Endothelial cell of umbilical vein (primary cell): Measurements from ENCODE around the gene LANCL2. TPM values are rescaled to one million over a fixed set of nuclear protein-coding genes. Genes with fewer than 3 reads are reported as not detected.

ENCODE experiments used
- BruUV-seq: library from RNA; stranded (reverse); fragments of 400-500 nt; replicated peaks from 2 replicates; lab custom pipeline; 2021; lab: Mats Ljungman, UMichigan
- CTCF ChIA-PET: fragments of 300-600, 350-600 bp; sonication (Branson Sonifier 250); formaldehyde crosslinking; loops from one replicate; lab custom pipeline; 2021; ENCODE audit warnings: antibody characterized with exemption, inconsistent platforms; lab: Charles Lee
- POLR2A ChIA-PET: fragments of 300-600, 350-600 bp; sonication (Branson Sonifier 250); formaldehyde crosslinking; loops from one replicate; lab custom pipeline; 2021; ENCODE audit warnings: antibody characterized with exemption, inconsistent platforms; lab: Charles Lee
- DNase-seq: peaks from one replicate; pipeline ENCODE4 v3.0.0-alpha.2; 2011; ENCODE audit warnings: low read depth, low spot score
- FAIRE-seq: peaks from 2 replicates; lab custom pipeline; 2011; peaks lifted over from hg19 to GRCh38; lab: Jason Lieb, UNC
- H2AFZ ChIP-seq: 2 replicates; pipeline ENCODE4 v1.6.0; 2012; ENCODE audit warnings: low read depth, low read length, control low read depth, inconsistent platforms
- H3K27ac ChIP-seq: 2 replicates; pipeline ENCODE4 v1.5.1; 2011; ENCODE audit warnings: low read depth, mild to moderate bottlenecking, control low read depth, low read length, moderate library complexity; ENCODE audit not compliant: insufficient read depth
- H3K27me3 ChIP-seq, 2 experiments: 2 replicates each; pipeline versions ENCODE4 v1.6.0 to v1.6.1; 2011; ENCODE audit warnings: low read length in 2 of 2, mixed read lengths in 1 of 2; ENCODE audit not compliant: control insufficient read depth in 2 of 2, insufficient read depth in 2 of 2
- H3K36me3 ChIP-seq, 2 experiments: 2 replicates in 1 of 2; 3 replicates in 1 of 2; pipeline ENCODE4 v1.5.1; 2011; ENCODE audit warnings: low read length in 2 of 2, mild to moderate bottlenecking in 1 of 2, moderate library complexity in 1 of 2; ENCODE audit not compliant: control insufficient read depth in 2 of 2, insufficient read depth in 2 of 2; ENCODE audit errors: extremely low read depth in 1 of 2
- H3K4me1 ChIP-seq: 3 replicates; pipeline ENCODE4 v1.5.1; 2011; ENCODE audit warnings: mild to moderate bottlenecking, low read length; ENCODE audit not compliant: control insufficient read depth, insufficient read depth; ENCODE audit errors: extremely low read depth
- H3K4me2 ChIP-seq: 2 replicates; pipeline ENCODE4 v1.6.1; 2011; ENCODE audit warnings: low read length, control low read depth, mixed read lengths; ENCODE audit not compliant: insufficient read depth
- H3K4me3 ChIP-seq, 3 experiments: fragments of 200-600 bp in 1 of 3; sonication (generic), shearing (Covaris generic) in 1 of 3; replicated peaks in 1 of 3; 2 replicates each; pipeline ENCODE4 v1.5.1; 2011 to 2016; ENCODE audit warnings: control low read depth in 3 of 3, low read length in 3 of 3, mild to moderate bottlenecking in 2 of 3, inconsistent platforms in 1 of 3, low read depth in 1 of 3, moderate library complexity in 1 of 3; ENCODE audit not compliant: insufficient read depth in 1 of 3
- H3K79me2 ChIP-seq: 2 replicates; pipeline ENCODE4 v1.6.0; 2012; ENCODE audit warnings: low read length, inconsistent platforms; ENCODE audit not compliant: control insufficient read depth, insufficient read depth
- H3K9ac ChIP-seq: replicated peaks from 2 replicates; pipeline ENCODE3; 2011; ENCODE audit warnings: low read length, control low read depth; ENCODE audit not compliant: insufficient read depth; ENCODE audit errors: extremely low read depth
- H3K9me1 ChIP-seq: replicated peaks from 3 replicates; pipeline ENCODE4 v1.6.0; 2011; ENCODE audit warnings: mild to moderate bottlenecking, low read length; ENCODE audit not compliant: control insufficient read depth, insufficient read depth; ENCODE audit errors: extremely low read depth
- H3K9me3 ChIP-seq: replicated peaks from 2 replicates; pipeline ENCODE4 v1.5.1; 2012; ENCODE audit warnings: low read length, inconsistent platforms; ENCODE audit not compliant: control insufficient read depth, insufficient read depth
- H4K20me1 ChIP-seq: replicated peaks from 2 replicates; pipeline ENCODE3; 2011; ENCODE audit warnings: mild to moderate bottlenecking, low read length; ENCODE audit not compliant: control insufficient read depth, insufficient read depth; ENCODE audit errors: extremely low read depth
- EZH2 ChIP-seq: IDR thresholded peaks from 2 replicates; pipeline ENCODE4 v1.6.1; 2012; ENCODE audit warnings: borderline replicate concordance, low read depth, mild to moderate bottlenecking, moderate library complexity, low read length, inconsistent platforms; ENCODE audit not compliant: severe bottlenecking
- FOS ChIP-seq: IDR thresholded peaks from 2 replicates; pipeline ENCODE4 v1.6.1; 2011; ENCODE audit warnings: mild to moderate bottlenecking, low read length, moderate library complexity, borderline replicate concordance; ENCODE audit not compliant: insufficient read depth
- GATA2 ChIP-seq: IDR thresholded peaks from 2 replicates; pipeline ENCODE4 v1.7.0; 2011; ENCODE audit warnings: low read depth, mild to moderate bottlenecking, moderate library complexity, mixed read lengths, low read length; ENCODE audit not compliant: insufficient read length, insufficient read depth
- JUN ChIP-seq: IDR thresholded peaks from 2 replicates; pipeline ENCODE4 v1.6.1; 2011; ENCODE audit warnings: borderline replicate concordance, low read depth; ENCODE audit not compliant: insufficient read length, insufficient read depth
- MYC ChIP-seq: IDR thresholded peaks from one replicate; pipeline ENCODE4 v1.6.1; 2011; ENCODE audit warnings: mild to moderate bottlenecking, low read depth, low read length
- POLR2A ChIP-seq: IDR thresholded peaks from 2 replicates; pipeline ENCODE4 v1.6.1; 2012; ENCODE audit warnings: low read depth, mild to moderate bottlenecking, control low read depth, low read length
- POLR2AphosphoS5 ChIP-seq: IDR thresholded peaks from 2 replicates; pipeline ENCODE4 v1.6.1; 2012; ENCODE audit warnings: low read depth, mild to moderate bottlenecking, control low read depth, low read length, moderate library complexity; ENCODE audit not compliant: insufficient read depth
- dilution Hi-C: fragments of 300-500 bp; cut with MboI; formaldehyde crosslinking; loops from one replicate; pipeline ENCODE4 v1.15.0; 2019; ENCODE audit warnings: low sequenced_read_pairs; ENCODE audit not compliant: extremely low pct_ligation_motif_present
- intact Hi-C: fragments of 100-400 bp; cut with micrococcal nuclease; formaldehyde crosslinking; loops from one replicate; pipeline ENCODE4 v1.10.0; 2022
- polyA plus RNA-seq, 4 experiments: library from polyadenylated mRNA; depleted of rRNA in 3 of 4; stranded (reverse) in 3 of 4; unstranded in 1 of 4; fragments of >200 nt; gene quantifications; 2 replicates each; pipeline versions ENCODE4 v1.2.1 to v1.2.3, GENCODE V29; 2011 to 2012; ENCODE audit warnings: missing spikeins in 1 of 4
- total RNA-seq: library from RNA; stranded (reverse); gene quantifications from 2 replicates; pipeline ENCODE4 v1.2.3, GENCODE V29; 2021
- TF ChIP-seq, protein P1 (sequence below), 2 donors: IDR thresholded peaks; 1 replicate in 1 of 2; 2 replicates in 1 of 2; pipeline ENCODE4 v1.5.1; 2011; ENCODE audit warnings: low read length in 2 of 2, mild to moderate bottlenecking in 2 of 2, moderate library complexity in 2 of 2, control low read depth in 1 of 2, inconsistent platforms in 1 of 2, low read depth in 1 of 2; ENCODE audit not compliant: insufficient read depth in 1 of 2; ENCODE audit errors: extremely low read depth in 1 of 2
- TF ChIP-seq, protein P2 (sequence below): IDR thresholded peaks from 2 replicates; pipeline ENCODE4 v1.6.1; 2011; ENCODE audit not compliant: insufficient read depth, insufficient read length

The LANCL2 gene
- total and polyA plus RNA-seq, 2 donors (not counting 3 experiments of a cell fraction or from before 2014, with no cell fraction given): 19.2 to 25.3 TPM

DNA sequence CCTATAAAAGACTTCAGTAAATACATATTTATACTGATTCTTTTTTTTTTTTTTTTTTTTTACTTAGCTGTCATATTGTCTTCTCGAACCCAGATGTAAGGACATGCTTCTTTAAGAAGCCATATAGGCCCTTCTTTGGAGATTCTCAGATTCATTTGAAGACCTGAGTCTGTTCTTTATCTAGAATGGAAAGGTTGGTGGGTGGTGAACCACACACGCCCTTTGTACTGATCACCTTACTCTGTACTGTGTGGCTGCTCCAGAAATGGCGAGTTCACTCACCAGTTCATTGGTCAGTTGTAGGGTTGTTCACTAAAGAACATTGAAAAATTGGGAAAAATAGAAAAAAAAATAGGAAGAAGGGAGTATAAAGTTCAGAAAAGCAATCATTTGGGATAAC, 32.5 kb downstream of the LANCL2 start:
- CTCF ChIA-PET: no interaction called here
- H3K4me2 ChIP-seq: no peak overlapping the region
- no peaks in the 10 kb centered on the region for H3K79me2 ChIP-seq
- H3K4me1 ChIP-seq: no peaks in the 10 kb centered on the region
- no peaks in the 10 kb centered on the region for H3K9me3 ChIP-seq
- H3K9me1 ChIP-seq: no peaks in the 10 kb centered on the region
- H2AFZ ChIP-seq: no peak overlapping the region
- H3K9ac ChIP-seq: no peak overlapping the region
- no TSS peak for BruUV-seq
- no peak overlapping the region for H3K4me3 ChIP-seq
- intact Hi-C loops: no loop called here
- no peaks in the 10 kb centered on the region for H3K27me3 ChIP-seq
- POLR2A ChIA-PET: no interaction called here
- DNase-seq (no peak), FAIRE-seq (no peak)
- TF ChIP-seq JUN (no peak), EZH2 (no peak), GATA2 (no peak), POLR2A (no peak), MYC (no peak), FOS (no peak), POLR2AphosphoS5 (no peak)
- TF ChIP-seq, protein P1, sequence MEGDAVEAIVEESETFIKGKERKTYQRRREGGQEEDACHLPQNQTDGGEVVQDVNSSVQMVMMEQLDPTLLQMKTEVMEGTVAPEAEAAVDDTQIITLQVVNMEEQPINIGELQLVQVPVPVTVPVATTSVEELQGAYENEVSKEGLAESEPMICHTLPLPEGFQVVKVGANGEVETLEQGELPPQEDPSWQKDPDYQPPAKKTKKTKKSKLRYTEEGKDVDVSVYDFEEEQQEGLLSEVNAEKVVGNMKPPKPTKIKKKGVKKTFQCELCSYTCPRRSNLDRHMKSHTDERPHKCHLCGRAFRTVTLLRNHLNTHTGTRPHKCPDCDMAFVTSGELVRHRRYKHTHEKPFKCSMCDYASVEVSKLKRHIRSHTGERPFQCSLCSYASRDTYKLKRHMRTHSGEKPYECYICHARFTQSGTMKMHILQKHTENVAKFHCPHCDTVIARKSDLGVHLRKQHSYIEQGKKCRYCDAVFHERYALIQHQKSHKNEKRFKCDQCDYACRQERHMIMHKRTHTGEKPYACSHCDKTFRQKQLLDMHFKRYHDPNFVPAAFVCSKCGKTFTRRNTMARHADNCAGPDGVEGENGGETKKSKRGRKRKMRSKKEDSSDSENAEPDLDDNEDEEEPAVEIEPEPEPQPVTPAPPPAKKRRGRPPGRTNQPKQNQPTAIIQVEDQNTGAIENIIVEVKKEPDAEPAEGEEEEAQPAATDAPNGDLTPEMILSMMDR (IDR thresholded peaks at IDR 0.05; ENCODE audit: extremely low read depth in 1 of 2, insufficient read depth in 1 of 2, low read depth in 1 of 2, low read length in 2 of 2): no peak
- TF ChIP-seq, protein P2, sequence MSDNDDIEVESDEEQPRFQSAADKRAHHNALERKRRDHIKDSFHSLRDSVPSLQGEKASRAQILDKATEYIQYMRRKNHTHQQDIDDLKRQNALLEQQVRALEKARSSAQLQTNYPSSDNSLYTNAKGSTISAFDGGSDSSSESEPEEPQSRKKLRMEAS: no peak
- H3K27ac ChIP-seq: no peak overlapping the region
- dilution Hi-C loops: no loop called here
- H4K20me1 ChIP-seq: no peaks in the 10 kb centered on the region
- peaks cover 0 to 2% of the 10 kb centered on the region in 2 experiments for H3K36me3 ChIP-seq
